LNCAP (cell line): Measurements from ENCODE around the gene ST6GALNAC3.

Experiments used
- TF ChIP-seq, protein P1 (sequence below): fragments of 450-650 bp; IDR thresholded peaks from 2 replicates; pipeline ENCODE4 v1.5.1; 2017; ENCODE audit warnings: mild to moderate bottlenecking

The ST6GALNAC3 gene

DNA sequence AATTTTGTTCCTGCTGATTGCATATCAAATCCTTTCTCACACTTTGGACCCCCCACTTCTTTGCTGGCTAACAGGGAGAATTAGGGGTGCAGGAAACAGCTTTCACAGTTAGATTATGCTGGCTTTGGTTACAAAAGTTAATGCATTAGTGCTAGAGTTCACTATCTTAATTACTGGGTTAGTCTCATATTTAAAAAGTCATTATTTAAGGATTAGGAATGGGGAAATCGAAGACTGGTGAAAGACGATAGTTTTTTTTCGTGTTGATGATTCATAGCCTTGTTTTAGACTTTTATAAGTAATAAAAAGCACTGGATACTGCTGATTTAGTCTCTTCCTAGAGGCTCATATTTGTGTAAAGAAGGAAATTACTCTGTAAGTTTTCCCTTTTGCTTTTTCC, 11.6 kb downstream of the ST6GALNAC3 start:
- TF ChIP-seq, protein P1, sequence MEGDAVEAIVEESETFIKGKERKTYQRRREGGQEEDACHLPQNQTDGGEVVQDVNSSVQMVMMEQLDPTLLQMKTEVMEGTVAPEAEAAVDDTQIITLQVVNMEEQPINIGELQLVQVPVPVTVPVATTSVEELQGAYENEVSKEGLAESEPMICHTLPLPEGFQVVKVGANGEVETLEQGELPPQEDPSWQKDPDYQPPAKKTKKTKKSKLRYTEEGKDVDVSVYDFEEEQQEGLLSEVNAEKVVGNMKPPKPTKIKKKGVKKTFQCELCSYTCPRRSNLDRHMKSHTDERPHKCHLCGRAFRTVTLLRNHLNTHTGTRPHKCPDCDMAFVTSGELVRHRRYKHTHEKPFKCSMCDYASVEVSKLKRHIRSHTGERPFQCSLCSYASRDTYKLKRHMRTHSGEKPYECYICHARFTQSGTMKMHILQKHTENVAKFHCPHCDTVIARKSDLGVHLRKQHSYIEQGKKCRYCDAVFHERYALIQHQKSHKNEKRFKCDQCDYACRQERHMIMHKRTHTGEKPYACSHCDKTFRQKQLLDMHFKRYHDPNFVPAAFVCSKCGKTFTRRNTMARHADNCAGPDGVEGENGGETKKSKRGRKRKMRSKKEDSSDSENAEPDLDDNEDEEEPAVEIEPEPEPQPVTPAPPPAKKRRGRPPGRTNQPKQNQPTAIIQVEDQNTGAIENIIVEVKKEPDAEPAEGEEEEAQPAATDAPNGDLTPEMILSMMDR: no peak

DNA sequence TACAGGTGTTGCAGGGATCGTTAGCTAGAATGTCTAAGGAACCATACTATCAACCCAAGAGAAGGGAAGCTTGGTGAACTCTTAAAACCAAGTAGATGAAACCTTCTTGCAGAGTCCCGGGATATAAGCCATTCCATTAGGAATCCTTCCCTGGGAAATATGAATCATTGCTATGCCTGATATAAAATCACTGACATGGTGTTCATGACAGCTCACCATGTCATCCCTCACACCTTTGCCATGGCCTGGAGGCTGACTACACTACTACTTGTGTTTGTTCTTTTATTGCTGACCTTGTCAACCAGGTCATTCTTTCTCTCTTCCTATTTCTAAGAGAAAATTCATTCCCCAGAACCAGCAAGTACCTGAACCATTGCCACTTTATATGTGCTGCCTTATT, 12.1 kb downstream of the ST6GALNAC3 start:
- TF ChIP-seq, protein P1: no peak

DNA sequence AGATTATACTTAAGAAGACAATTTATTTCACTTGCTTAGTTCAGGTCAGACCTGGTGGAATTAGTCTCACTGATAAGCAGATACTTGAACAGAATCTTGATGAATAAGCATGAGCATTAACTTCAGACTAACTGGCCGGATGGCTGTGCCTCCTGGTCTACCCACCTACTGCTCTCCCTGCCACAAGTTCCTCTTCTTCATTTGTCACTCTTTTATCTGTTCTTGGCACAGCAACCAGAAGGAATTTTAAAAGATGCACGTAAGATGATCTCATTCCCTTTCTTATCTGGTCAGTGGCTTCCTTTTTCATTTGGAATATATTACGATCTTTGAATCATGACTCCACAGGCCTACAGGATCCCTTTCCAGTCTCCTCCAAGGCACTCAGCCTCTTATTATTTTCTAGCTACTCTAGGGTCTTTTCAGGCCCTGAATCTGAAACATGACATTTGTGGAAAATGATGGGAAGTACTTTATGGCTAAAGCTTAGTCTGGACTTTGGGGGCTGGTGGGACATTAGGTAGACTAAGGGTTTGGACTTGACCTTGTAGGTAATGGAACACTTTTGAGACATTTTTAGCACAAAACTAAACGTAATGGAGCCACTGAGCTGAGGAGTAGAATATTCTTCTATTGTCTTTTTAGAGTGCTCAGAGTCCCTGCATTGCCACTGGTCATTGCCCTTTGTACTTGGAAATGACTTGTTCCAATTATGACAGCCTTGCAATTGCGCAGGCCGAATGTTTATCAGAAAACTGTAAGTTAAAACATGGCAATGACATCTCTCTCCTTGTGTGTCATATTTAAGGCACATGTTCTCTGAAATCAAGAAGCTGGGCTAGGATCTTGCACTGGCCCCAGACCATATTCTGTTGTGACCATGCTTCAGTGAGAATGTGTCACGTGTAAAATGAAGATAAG, 16.0 kb downstream of the ST6GALNAC3 start:
- TF ChIP-seq, protein P1: no peak

DNA sequence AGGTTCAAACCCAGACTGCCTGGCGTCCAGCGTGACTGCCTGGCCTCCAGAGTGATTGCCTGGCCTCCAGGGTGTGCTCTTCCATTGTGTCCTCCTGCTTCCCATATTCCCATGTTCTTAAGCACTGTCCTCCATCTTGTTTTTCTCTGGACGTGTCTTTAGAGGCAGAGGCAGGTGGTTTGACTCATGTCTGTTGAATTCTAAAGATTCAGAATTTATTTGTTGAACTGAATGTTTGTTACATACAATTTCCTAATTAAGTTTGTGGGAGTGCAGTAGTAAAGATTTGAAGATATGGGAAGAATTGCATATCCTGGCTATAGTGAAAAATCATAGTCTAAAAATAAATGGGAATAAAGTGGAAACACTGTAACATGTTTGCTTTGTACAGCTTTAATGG, 18.3 kb downstream of the ST6GALNAC3 start:
- TF ChIP-seq, protein P1: no peak

DNA sequence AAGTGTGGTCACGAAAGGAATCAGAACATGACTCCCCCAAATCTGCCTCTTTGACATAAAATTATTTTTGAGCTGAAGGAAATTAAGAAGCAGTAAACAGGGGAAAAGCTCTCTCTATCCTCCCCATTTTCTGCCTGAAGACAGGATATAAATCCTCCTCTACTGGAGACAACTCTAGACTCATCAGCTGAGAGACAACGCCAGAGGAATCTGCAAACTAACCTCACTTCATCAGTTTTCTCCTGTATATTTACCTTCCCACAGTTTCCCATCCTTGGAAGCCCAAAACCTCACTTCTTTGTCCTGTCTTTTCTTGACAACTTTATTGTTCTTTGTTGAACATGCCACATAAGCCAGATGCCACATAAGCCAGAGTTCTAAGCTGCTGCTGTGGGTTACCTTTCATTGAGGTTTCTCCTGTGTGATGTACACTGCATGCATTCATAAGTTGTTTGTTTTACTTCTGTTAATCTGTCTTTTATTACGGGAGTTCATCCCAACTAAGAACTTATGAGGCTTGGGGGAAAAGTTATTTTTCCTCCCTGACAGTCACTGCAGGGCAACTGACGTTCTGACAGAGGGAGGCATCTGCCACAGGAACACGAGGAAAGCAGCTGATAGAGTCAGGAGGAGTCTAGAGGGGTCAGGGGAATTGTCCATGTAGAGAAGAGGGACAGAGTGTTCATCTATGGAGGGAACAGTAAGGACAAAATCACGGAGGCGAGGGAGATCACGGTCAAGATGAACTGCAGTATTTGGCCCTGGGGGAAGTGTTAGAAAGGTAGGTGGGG, 19.2 kb downstream of the ST6GALNAC3 start:
- TF ChIP-seq, protein P1: no peak

DNA sequence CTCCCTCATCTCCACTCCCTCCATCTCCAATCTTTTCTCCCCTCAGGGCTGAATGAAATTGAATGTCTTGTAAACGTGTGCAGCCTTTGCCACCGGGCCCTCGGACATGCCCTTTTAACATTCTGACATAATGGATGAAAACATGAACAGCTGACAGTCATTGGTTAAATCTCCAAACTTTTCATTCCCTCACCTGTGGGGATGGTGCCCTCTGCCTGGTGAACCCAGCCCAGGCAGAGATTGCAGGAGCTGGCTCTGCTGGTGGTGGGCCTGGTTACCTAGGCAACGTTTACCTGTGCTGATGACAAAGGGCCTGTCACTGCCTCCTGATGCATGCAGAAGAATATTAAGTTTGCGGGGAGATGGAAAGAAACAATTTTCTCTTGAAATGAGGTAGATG, 21.3 kb downstream of the ST6GALNAC3 start:
- TF ChIP-seq, protein P1: no peak

DNA sequence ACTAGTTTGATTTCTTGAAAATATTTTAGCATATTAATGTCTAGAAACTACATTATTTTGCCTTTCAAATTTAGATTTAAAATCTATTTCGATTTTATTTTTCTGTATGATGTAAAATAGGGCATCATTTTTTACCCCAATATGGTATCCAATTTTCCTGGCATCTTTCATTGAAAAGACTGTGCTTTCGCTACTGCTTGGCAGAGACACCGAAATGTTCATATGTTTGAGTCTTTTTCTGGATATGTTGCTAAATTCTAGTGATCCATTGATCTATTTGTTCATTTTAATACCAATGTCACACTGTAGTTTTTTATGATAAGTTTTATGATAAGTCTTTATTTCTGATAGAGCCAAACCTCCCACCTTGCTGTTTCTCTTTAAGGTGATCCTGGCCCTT, 24.3 kb downstream of the ST6GALNAC3 start:
- TF ChIP-seq, protein P1: no peak
